GM12801 (cell line): ENCODE measurements around the gene MYOG.

ENCODE experiments used
- TF ChIP-seq, protein P1 (sequence below): IDR thresholded peaks from one replicate; pipeline ENCODE4 v1.5.1; 2011; ENCODE audit warnings: control low read depth; ENCODE audit not compliant: insufficient read length; ENCODE audit errors: extremely low read depth

The MYOG gene

DNA sequence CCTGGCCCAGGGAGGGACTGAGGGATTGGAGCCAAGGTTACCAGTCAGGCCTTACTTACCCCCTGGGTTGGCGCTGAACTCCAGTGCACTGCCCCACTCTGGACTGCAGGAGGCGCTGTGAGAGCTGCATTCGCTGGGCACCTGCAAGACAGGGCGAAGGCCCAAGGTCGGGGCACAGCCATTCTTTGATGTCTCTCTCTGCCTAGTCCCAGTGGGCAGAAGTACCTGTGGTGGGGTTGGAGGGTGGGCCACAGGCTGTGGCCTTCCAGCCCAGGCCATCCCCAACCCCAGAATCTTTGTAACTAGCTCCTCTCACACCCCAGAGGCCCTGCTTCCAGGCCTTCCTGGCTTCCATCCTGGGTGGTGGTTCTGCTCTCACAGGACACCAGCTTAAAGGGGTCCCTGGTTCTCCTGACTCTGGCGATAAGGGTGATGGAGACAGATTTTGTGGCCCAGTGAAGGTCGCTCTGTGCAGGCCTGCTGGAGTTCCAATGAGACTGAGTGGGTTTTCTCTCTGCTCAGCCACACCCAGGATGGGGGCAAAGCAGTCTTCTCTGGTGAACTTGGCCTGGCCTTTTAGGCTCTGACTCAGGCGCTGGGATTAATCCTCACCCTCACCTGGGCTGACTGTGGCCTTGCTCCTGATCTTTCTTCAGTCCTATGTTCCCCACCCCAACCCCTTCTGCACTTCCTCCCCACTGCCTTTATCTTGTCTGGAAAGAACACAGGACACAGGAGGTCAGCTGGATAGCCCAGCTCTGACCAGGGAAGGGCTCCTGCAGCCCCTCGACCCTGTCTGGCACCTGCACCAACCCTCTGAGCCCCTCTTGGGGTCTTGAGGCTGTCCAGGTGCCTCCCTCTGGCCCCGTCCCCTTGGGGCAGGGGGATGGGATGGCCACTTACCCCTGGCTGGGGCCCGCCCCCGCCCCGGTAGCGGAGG is 954 bp downstream of the MYOG start:
- TF ChIP-seq, protein P1, sequence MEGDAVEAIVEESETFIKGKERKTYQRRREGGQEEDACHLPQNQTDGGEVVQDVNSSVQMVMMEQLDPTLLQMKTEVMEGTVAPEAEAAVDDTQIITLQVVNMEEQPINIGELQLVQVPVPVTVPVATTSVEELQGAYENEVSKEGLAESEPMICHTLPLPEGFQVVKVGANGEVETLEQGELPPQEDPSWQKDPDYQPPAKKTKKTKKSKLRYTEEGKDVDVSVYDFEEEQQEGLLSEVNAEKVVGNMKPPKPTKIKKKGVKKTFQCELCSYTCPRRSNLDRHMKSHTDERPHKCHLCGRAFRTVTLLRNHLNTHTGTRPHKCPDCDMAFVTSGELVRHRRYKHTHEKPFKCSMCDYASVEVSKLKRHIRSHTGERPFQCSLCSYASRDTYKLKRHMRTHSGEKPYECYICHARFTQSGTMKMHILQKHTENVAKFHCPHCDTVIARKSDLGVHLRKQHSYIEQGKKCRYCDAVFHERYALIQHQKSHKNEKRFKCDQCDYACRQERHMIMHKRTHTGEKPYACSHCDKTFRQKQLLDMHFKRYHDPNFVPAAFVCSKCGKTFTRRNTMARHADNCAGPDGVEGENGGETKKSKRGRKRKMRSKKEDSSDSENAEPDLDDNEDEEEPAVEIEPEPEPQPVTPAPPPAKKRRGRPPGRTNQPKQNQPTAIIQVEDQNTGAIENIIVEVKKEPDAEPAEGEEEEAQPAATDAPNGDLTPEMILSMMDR: no peak

DNA sequence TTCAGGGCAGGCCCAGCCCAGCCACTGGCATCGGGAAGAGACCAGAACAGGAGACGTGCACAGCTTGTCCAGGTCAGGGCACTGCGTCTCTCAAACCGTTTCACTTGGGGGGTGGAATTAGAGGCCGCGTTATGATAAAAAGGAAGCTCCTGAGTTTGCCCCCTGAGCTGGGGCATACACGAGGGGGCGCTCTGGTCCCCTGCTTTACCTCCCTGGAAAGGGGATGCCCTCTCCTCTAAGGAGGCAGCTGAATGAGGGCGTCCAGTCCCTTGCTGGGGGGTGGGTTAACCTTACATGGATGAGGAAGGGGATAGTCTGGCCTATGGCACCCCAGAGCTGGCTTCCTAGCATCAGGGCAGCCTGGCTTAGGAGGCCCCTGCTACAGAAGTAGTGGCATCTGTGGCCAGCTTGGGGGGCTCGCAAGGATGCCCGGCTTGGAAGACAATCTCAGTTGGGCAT is 2.3 kb downstream of the MYOG start:
- TF ChIP-seq, protein P1: no peak

DNA sequence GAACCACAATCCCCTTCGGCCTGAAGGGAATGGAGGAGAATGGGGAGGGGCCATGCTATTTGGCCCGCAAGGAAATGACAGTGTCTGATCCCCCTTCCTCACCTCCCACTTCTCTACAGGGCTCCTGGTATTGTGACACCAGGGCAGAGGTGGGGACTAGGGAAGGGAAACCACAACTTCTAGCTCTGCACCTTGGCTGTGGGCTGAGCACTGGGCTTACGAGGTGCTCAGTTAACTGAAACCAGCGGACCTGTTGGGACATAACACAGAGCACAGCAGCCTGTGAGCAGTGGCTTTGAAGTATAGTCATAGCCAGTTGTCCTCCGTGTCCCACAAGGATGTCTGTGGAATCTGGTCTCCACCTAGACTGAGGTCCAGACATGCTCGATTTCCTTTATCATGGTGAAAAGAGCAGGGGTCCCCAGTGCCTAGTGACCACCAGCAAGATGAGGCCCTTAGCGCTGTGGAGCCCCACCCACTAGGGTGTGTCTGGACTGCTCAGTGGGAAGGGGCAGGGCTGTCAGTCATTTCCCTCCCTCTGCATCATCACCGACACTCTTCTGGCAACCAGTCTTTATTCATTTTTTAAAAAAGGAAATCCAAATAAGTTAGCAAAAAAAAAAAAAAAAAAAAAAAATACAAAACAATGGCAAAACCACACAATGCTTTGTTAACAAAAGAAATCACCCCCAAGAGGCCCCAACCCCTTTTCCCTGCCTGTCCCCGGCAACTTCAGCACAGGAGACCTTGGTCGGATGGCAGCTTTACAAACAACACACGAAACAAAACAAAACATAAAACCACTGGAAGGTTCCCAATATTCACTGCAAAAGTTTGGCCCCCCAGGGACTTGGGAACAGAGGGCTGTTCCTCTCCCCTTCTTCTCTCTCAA is 3.0 kb downstream of the MYOG start:
- TF ChIP-seq, protein P1: no peak

DNA sequence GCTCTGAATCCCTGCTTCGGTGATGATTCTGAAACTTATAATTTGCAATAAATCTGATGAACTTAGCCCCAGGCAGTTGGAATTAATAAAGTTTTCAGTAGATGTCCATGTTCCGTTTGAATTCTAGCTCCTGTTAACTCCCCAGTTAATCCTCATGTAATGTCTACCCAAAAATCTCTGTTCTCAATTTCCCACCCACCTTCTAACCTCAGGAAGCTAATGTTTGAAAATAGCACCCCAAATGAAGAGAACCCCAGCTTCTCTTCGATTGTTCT is 3.6 kb downstream of the MYOG start:
- TF ChIP-seq, protein P1: no peak

DNA sequence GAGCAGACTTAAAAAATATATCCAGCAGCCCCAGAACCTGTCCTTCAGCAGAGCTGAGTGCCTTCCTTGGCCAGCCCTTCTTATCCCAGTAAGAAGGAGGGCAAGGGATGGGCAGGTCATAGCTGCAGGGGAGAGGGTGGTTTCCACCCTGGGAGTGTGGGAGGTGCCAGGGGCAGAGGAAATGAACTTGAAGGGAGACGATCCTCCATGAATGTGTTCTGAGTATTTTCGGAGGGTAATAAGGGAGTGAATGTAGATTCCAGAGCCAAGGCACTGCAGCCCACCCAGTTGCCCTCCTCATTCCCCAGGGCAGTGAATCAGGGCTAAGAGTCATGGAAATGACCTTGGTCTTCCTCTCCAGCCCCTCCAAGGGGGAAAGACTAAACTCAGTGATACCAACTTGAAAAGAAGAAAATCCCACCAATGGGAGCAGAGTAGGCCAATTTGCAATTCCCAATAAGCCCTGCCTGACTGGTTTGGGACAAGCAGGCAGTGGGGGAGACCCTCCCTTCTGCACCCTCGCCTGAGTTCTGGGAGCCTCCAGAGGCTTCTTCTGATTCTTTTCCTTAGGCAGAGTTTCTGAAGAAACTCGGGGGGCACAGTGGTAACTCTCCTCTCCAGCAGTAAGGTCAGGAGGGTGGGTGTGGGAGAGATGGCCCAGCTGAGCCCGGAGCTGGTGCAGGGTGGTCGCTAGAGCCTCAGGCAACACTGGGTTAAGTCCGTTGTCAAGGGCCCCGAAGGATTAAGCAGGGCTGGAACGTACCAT is 4.2 kb downstream of the MYOG start:
- TF ChIP-seq, protein P1: no peak

DNA sequence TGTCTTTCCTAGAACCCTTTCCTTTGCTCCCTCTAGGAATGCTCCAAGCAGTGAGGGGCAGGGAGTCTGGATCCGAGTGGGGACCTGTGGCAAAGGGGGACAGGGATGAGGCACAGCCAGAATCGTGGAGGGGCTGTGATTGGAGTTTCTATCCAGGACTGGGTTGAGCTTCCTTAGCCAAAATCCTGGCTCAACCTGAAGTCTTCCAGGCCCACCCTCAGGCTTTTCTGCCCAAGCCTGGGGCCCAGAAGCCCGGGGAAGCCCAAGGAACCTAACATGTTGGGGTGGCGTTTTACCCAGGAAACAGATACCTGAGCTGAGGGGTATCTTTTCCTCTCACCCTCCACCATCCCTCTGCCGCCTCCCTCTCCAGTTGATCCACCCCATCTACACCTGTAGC is 5.4 kb downstream of the MYOG start:
- TF ChIP-seq, protein P1: no peak

DNA sequence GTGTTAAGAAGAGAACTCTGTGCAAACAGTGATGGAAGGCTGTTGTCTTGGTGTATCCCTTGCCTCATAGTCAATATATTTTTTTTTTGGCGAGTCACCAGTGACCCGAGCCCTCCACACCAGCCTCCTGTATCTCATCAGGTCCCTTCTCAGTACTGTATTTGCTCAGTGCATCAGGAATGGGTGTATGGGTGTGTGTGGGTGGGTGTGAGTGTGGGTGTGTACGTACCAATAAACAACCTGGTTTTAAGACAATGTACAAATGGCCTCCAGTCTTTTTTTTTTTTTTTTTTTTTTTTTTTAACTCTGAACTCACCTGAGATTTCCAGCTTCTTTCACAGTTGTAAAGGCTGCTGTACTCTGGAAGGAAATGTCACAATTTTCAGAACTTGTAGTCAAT is 7.3 kb downstream of the MYOG start:
- TF ChIP-seq, protein P1: no peak
